Activated gamma-delta T cell treated with Interleukin-2 at 50 U/mL for 16 hours (primary cell): ENCODE data around the gene RNF145.

ENCODE experiments used
- DNase-seq: peaks from one replicate; pipeline ENCODE4 v3.0.0-alpha.2; 2020

Gene RNF145

GRCh38 chr5:159217236-159217635 lies 7.9 kb upstream of the RNF145 start:
- no peak for DNase-seq

- no peak for DNase-seq
These were observed 7.1 kb upstream of the RNF145 start for GRCh38 chr5:159216454-159216853.

GRCh38 chr5:159215886-159216285 lies 6.5 kb upstream of the RNF145 start:
- DNase-seq: no peak

GRCh38 chr5:159214486-159215271 lies 5.3 kb upstream of the RNF145 start:
- no peak for DNase-seq

GRCh38 chr5:159212657-159213462 lies 3.5 kb upstream of the RNF145 start:
- DNase-seq: no peak

GRCh38 chr5:159211729-159212174 lies 2.4 kb upstream of the RNF145 start:
- no peak for DNase-seq

GRCh38 chr5:159210846-159211245 lies 1.5 kb upstream of the RNF145 start:
- DNase-seq: no peak

GRCh38 chr5:159210210-159210661 lies 883 bp upstream of the RNF145 start:
- DNase-seq: no peak

GRCh38 chr5:159208514-159209437 lies 577 bp downstream of the RNF145 start:
- DNase-seq: peak; percentile 12

GRCh38 chr5:159207686-159208513 lies 1.5 kb downstream of the RNF145 start:
- peak; percentile 74 for DNase-seq

- DNase-seq: no peak
These were observed 2.1 kb downstream of the RNF145 start for GRCh38 chr5:159207222-159207685.

GRCh38 chr5:159206818-159207217 lies 2.5 kb downstream of the RNF145 start:
- no peak for DNase-seq

- DNase-seq: no peak
These were observed 3.0 kb downstream of the RNF145 start for GRCh38 chr5:159206368-159206767.

- no peak for DNase-seq
These were observed 6.0 kb downstream of the RNF145 start for GRCh38 chr5:159203351-159203750.

- DNase-seq: no peak
These were observed 7.2 kb downstream of the RNF145 start for GRCh38 chr5:159202151-159202550.

GRCh38 chr5:159199780-159200179 lies 9.6 kb downstream of the RNF145 start:
- DNase-seq: no peak

- no peak for DNase-seq
These were observed 10.1 kb downstream of the RNF145 start for GRCh38 chr5:159199225-159199624.

- no peak for DNase-seq
These were observed 11.0 kb downstream of the RNF145 start for GRCh38 chr5:159198063-159199036.

GRCh38 chr5:159195775-159196174 lies 13.6 kb downstream of the RNF145 start:
- DNase-seq: no peak

GRCh38 chr5:159190170-159190569 lies 19.2 kb downstream of the RNF145 start:
- DNase-seq: no peak

- DNase-seq: no peak
These were observed 20.0 kb downstream of the RNF145 start for GRCh38 chr5:159189310-159189709.
